ENCODE measurements around the gene NLRX1. TPM values are rescaled to one million over a fixed set of nuclear protein-coding genes. Genes with fewer than 3 reads are reported as not detected.
A peak's percentile ranks its signal among the peaks of the same experiment; 100 is the strongest.
"Not testable (repeated sequence)": the region's sequence is repeated elsewhere in the genome, so short reads cannot be mapped to it uniquely, and the experiment has no call there.

The NLRX1 gene
- total RNA-seq, 2 donors from 2014 or later: 13.0 to 14.1 TPM

GRCh38 chr11:119161871-119162270, 6.7 kb upstream of the NLRX1 start:
- Mint-ChIP-seq H3K27ac (no peak overlapping the region), H3K4me3 (no peak overlapping the region), H3K36me3 (no peaks in the 10 kb centered on the region), H3K4me1 (ENCODE audit: low read depth in 2 of 2) (no peaks in the 10 kb centered on the region), H3K9me3 (no peaks in the 10 kb centered on the region), H3K27me3 (no peaks in the 10 kb centered on the region)
- no peak for DNase-seq (ENCODE audit: low spot score)
- ATAC-seq: no peak

DNA sequence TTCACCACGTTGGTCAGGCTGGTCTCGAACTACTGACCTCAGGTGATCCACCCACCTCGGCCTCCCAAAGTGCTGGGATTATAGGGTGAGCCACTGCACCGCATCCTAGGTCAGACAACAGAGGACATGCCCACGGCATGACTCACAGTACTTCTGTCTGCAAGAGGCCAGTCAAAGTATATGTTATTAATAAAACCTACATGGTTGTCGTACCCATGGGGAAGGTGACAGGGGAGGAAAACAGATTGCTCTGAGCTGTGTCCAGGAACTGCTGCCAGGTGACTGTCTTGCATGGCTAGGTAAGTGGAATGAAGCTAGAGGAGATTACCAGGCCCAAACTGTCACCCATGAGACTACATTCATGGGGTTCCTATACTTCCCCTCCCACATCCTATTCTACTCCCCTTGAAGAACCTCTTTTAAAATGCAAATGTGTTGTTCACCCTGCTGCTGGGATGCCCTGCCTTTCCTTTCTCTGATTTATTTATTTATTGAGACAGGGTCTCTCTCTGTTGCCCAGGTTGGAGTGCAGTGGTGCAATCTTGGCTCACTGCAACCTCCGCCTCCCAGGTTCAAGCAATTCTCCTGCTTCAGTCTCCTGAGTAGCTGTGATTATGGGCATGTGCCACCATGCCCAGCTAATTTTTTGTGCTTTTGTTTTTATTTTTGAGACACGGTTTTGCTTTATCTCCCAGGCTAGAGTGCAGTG, 2.0 kb upstream of the NLRX1 start:
- H3K4me3 Mint-ChIP-seq: no peak overlapping the region
- ATAC-seq (no peak), DNase-seq (ENCODE audit: low spot score) (no peak)
- H3K9me3 Mint-ChIP-seq: no peaks in the 10 kb centered on the region
- no peaks in the 10 kb centered on the region for H3K27me3 Mint-ChIP-seq
- H3K4me1 Mint-ChIP-seq (ENCODE audit: low read depth in 2 of 2): peaks cover 4 to 14% of the 10 kb centered on the region in 2 donors
- H3K36me3 Mint-ChIP-seq: no peaks in the 10 kb centered on the region
- H3K27ac Mint-ChIP-seq: no peak overlapping the region

DNA sequence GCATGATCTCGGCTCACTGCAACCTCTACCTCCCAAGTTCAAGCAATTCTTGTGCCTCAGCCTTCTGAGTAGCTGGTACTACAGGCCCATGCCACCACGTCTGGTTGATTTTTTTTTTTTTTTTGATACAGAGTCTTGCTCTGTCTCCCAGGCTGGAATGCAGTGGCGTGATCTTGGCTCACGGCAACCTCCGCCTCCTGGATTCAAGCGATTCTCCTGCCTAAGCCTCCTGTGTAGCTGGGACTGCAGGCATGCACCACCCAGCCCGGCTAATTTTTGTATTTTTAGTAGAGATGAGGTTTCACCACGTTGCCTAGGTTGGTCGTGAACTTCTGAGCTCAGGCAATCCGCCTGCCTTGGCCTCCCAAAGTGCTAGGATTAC, 1.5 kb upstream of the NLRX1 start:
- not testable (repeated sequence) for H3K27ac Mint-ChIP-seq

DNA sequence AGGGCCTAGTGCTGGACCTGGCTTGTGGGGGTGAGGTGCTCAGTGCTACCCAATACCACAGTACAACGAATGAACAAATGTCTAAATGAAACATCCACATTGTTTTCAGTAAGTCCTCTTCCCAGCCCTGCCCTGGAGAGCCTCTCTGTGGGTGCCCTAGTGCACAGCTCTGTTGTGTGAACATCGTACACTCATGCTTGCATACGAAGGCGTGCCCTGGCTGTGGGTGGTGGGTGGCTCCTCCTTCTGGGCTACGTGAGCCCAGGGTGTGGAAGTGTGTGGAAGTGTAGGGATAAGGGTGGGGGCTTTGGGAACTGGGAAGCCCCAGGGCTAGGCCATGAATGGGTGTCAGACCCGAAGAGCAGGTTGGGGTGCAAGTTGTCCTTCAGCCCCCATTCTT, 592 bp upstream of the NLRX1 start:
- peak overlapping the region; percentile 45 to 84 for H3K27ac Mint-ChIP-seq
- H3K36me3 Mint-ChIP-seq: no peaks in the 10 kb centered on the region
- peaks cover 4 to 14% of the 10 kb centered on the region in 2 donors for H3K4me1 Mint-ChIP-seq (ENCODE audit: low read depth in 2 of 2)
- no peaks in the 10 kb centered on the region for H3K27me3 Mint-ChIP-seq
- no peaks in the 10 kb centered on the region for H3K9me3 Mint-ChIP-seq
- ATAC-seq (no peak), DNase-seq (ENCODE audit: low spot score) (no peak)
- peak overlapping the region; percentile 74 for H3K4me3 Mint-ChIP-seq

More for the DNA sequence above, 1.5 kb upstream of the NLRX1 start:
- not testable (repeated sequence) for H3K27me3 Mint-ChIP-seq; H3K36me3 Mint-ChIP-seq; H3K4me3 Mint-ChIP-seq; DNase-seq (ENCODE audit: low spot score); H3K9me3 Mint-ChIP-seq; ATAC-seq
- peaks cover 4 to 14% of the 10 kb centered on the region in 2 donors for H3K4me1 Mint-ChIP-seq (ENCODE audit: low read depth in 2 of 2)

DNA sequence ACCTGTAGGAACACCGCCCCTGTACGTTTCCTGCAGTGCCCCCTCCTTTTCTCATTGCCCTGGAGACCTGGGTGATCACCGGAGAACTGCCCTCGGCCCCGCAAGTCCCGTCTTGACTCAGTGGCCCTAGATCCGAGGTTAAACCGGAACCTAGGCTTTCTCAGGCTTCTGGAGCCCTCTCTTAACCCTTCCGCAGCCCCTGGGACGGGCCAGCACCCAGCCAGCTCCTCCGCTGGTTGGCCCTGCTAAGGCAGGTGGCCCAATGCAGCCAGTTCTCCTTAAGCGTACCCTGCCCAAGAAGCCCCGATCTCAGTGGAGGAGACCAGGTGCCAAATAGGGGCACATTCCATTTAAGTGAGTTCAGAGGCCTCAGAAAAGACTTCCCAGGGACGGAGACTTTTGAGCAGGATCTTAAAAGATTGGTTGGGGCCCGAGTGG, 776 bp downstream of the NLRX1 start:
- H3K27ac Mint-ChIP-seq: peak overlapping the region; percentile 84 to 86
- no peaks in the 10 kb centered on the region for H3K36me3 Mint-ChIP-seq
- DNase-seq (ENCODE audit: low spot score): no peak
- H3K9me3 Mint-ChIP-seq: no peaks in the 10 kb centered on the region
- ATAC-seq: peak; percentile 58 to 74
- no peaks in the 10 kb centered on the region for H3K27me3 Mint-ChIP-seq
- H3K4me1 Mint-ChIP-seq (ENCODE audit: low read depth in 2 of 2): peaks cover 4 to 14% of the 10 kb centered on the region in 2 donors
- peak overlapping the region; percentile 89 for H3K4me3 Mint-ChIP-seq

DNA sequence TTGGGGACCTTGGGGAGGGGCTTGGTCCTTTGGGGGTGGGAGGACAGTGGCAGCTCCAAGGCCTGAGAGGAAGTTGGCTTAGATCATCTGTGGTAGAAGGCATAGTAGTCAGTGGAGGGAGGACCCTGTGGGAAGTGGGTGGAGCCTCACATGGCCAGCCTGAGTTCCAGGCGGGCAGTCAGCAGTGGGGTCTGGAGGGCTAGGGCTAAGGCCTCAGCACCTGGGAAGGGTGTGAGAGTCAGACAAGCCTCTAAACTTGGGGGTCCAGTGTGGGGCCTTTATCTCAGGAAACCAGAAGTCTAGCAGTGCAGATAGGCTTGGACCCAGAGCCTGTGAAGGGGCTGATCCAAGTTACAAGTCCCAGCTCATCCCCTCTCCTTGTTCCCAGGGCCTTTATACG, 4.0 kb downstream of the NLRX1 start:
- ATAC-seq (no peak), DNase-seq (ENCODE audit: low spot score) (no peak)
- no peaks in the 10 kb centered on the region for H3K36me3 Mint-ChIP-seq
- no peak overlapping the region for H3K27ac Mint-ChIP-seq
- peaks cover 4 to 14% of the 10 kb centered on the region in 2 donors for H3K4me1 Mint-ChIP-seq (ENCODE audit: low read depth in 2 of 2)
- no peaks in the 10 kb centered on the region for H3K9me3 Mint-ChIP-seq
- H3K27me3 Mint-ChIP-seq: no peaks in the 10 kb centered on the region
- no peak overlapping the region for H3K4me3 Mint-ChIP-seq

- Mint-ChIP-seq H3K9me3 (no peaks in the 10 kb centered on the region), H3K36me3 (no peaks in the 10 kb centered on the region), H3K27me3 (no peaks in the 10 kb centered on the region), H3K4me1 (ENCODE audit: low read depth in 2 of 2) (peaks cover 4 to 14% of the 10 kb centered on the region in 2 donors), H3K4me3 (no peak overlapping the region), H3K27ac (no peak overlapping the region)
- DNase-seq (ENCODE audit: low spot score): no peak
- ATAC-seq: no peak
These were observed 4.9 kb downstream of the NLRX1 start for GRCh38 chr11:119173453-119173852.

DNA sequence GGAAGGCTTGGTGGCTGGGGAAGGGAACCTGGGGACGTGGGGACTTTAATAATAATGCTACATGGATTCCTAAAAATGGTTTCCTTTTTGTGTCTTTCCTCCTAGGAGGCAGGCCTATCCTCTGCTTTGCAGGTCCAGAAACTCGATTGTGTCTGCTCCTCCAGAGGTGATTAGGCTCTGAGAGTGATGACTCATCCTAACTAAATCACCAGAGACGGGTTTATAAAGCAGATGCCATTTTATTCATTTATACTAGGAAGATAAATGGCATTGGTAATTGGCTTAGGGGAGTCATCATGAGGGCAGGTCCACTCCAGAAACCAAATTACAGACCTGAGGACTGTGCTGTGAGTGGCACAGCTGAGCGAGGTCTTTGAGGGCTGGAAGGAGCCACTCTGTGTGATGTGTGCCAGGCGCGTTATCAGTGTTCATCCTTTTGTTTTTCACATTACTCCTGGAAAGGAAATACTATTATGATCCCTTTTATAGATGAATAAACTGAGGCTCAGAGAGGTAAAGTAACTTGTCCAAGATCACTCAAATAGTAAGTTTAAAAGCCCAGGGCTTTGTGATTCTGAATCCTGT, 7.1 kb downstream of the NLRX1 start:
- no peaks in the 10 kb centered on the region for H3K9me3 Mint-ChIP-seq
- no peak overlapping the region for H3K27ac Mint-ChIP-seq
- ATAC-seq (no peak), DNase-seq (ENCODE audit: low spot score) (no peak)
- no peaks in the 10 kb centered on the region for H3K36me3 Mint-ChIP-seq
- H3K4me3 Mint-ChIP-seq: no peak overlapping the region
- H3K4me1 Mint-ChIP-seq (ENCODE audit: low read depth in 2 of 2): no peaks in the 10 kb centered on the region
- H3K27me3 Mint-ChIP-seq: no peaks in the 10 kb centered on the region

GRCh38 chr11:119178166-119178680, 9.7 kb downstream of the NLRX1 start:
- Mint-ChIP-seq H3K36me3 (no peaks in the 10 kb centered on the region), H3K4me1 (ENCODE audit: low read depth in 2 of 2) (no peaks in the 10 kb centered on the region), H3K4me3 (no peak overlapping the region), H3K27ac (no peak overlapping the region), H3K27me3 (no peaks in the 10 kb centered on the region), H3K9me3 (no peaks in the 10 kb centered on the region)
- ATAC-seq (no peak), DNase-seq (ENCODE audit: low spot score) (no peak)

GRCh38 chr11:119179342-119179741, 10.8 kb downstream of the NLRX1 start:
- no peaks in the 10 kb centered on the region for H3K9me3 Mint-ChIP-seq
- no peaks in the 10 kb centered on the region for H3K36me3 Mint-ChIP-seq
- H3K4me1 Mint-ChIP-seq (ENCODE audit: low read depth in 2 of 2): no peaks in the 10 kb centered on the region
- no peaks in the 10 kb centered on the region for H3K27me3 Mint-ChIP-seq
- ATAC-seq (no peak), DNase-seq (ENCODE audit: low spot score) (no peak)
- H3K27ac Mint-ChIP-seq: no peak overlapping the region
- H3K4me3 Mint-ChIP-seq: no peak overlapping the region

- Mint-ChIP-seq H3K4me3 (no peak overlapping the region), H3K9me3 (no peaks in the 10 kb centered on the region), H3K27ac (no peak overlapping the region), H3K36me3 (no peaks in the 10 kb centered on the region), H3K4me1 (ENCODE audit: low read depth in 2 of 2) (no peaks in the 10 kb centered on the region), H3K27me3 (no peaks in the 10 kb centered on the region)
- DNase-seq (ENCODE audit: low spot score) (no peak), ATAC-seq (no peak)
These were observed 11.5 kb downstream of the NLRX1 start for GRCh38 chr11:119179983-119180382.

DNA sequence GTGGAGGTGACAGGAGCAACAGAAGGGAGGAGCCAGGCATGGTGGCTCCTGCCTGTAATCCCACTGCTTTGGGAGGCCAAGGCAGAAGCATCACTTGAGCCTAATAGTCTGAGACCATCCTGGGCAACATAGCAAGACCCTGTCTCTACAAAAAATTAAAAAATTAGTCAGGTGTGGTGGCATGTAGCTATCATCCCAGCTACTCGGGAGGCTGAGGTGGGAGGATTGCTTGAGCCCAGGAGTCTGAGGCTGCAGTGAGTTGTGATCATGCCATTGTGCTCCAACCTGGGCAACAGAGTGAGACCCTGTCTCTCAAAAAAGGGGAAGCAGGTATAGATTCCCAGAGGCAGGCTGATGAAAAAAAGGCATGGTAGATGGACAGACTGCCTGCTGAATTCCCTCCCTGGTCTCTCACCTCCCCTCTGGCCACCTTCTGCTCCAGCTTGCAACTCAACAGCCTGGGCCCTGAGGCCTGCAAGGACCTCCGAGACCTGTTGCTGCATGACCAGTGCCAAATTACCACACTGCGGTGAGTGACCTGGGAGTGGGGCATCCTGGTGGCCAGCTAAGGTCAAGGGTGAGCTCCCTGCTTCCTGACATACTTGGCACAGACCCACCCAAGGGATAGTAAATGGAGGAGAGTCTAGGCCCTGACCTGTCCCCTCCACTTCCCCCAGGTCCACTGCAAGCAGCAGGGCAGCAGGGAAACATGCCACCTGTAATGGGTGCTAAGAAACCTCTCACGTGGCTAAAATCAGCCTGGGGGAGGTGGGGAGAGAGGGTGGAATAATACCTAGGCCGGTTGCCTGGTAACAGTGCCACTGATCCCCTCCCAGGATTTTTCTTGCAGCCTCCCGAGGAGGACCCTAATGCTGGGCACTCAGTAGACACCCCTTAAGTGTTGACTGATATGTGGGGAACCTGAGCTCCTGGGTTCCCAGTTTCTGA, 12.5 kb downstream of the NLRX1 start:
- H3K27me3 Mint-ChIP-seq: no peaks in the 10 kb centered on the region
- no peak for ATAC-seq
- no peaks in the 10 kb centered on the region for H3K36me3 Mint-ChIP-seq
- no peak overlapping the region for H3K4me3 Mint-ChIP-seq
- no peak overlapping the region for H3K27ac Mint-ChIP-seq
- no peaks in the 10 kb centered on the region for H3K9me3 Mint-ChIP-seq
- H3K4me1 Mint-ChIP-seq (ENCODE audit: low read depth in 2 of 2): no peaks in the 10 kb centered on the region
- no peak for DNase-seq (ENCODE audit: low spot score)

GRCh38 chr11:119181677-119182412, 13.3 kb downstream of the NLRX1 start:
- Mint-ChIP-seq H3K36me3 (no peaks in the 10 kb centered on the region), H3K4me3 (no peak overlapping the region), H3K9me3 (no peaks in the 10 kb centered on the region), H3K27ac (no peak overlapping the region), H3K27me3 (no peaks in the 10 kb centered on the region), H3K4me1 (ENCODE audit: low read depth in 2 of 2) (no peaks in the 10 kb centered on the region)
- DNase-seq (ENCODE audit: low spot score): no peak
- ATAC-seq: no peak

Measured in natural killer cell treated with Interleukin-12 subunit alpha and Interleukin-12 subunit beta and Interleukin-15 and Interleukin-18, amount 100 ng/mL, for 72 hours (primary cell).